ENCODE data around the gene LHFPL2.

DNA sequence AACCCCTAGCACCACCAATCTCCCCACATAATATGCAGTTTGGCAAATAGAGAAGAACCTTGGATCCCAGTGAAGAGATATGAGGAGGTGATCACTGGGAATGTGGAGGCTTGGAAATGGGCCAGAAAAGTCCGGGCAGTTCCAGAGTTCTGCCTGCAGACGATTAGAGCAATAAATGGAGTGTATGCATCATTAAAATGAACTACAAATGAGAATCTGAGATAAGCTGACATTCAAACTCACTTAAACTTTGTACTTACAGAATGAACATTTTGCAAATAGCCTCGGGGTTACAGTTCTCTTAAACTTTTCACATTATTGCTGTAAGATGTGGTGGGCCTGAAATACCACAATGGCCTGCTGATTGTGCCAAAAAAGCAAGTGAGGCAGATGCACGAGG is 23.0 kb upstream of the LHFPL2 start:
- no peak for TF ChIP-seq FOXM1 (IDR thresholded peaks at IDR 0.05; ENCODE audit: borderline replicate concordance)
- no peak for TF ChIP-seq HDGF (IDR thresholded peaks at IDR 0.05; ENCODE audit: borderline replicate concordance)
- no peak for TF ChIP-seq FOXA1 (IDR thresholded peaks at IDR 0.05)
- no peak for TF ChIP-seq ELF4 (IDR thresholded peaks at IDR 0.05)
- TF ChIP-seq CTBP1 (IDR thresholded peaks at IDR 0.05; ENCODE audit: borderline replicate concordance) = no peak
- TF ChIP-seq BHLHE40 (IDR thresholded peaks at IDR 0.05; ENCODE audit: borderline replicate concordance) = no peak
- no peak for TF ChIP-seq SP1 (IDR thresholded peaks at IDR 0.05)
- TF ChIP-seq L3MBTL2 (conservative IDR thresholded peaks at IDR 0.05) = no peak
- no peak for TF ChIP-seq PKNOX1 (IDR thresholded peaks at IDR 0.05)
